IPS-18a (cell line): ENCODE data around the gene CTDSPL2.
"Not testable (repeated sequence)": the region's sequence is repeated elsewhere in the genome, so short reads cannot be mapped to it uniquely, and the experiment has no call there.

Experiments used
- H3K27ac ChIP-seq: one replicate; pipeline ENCODE4 v1.5.1; 2013; ENCODE audit warnings: low read length
- H3K27me3 ChIP-seq: one replicate; pipeline ENCODE4 v1.6.1; 2013; ENCODE audit warnings: mild to moderate bottlenecking, low read length; ENCODE audit not compliant: control insufficient read depth, insufficient read depth
- H3K36me3 ChIP-seq: one replicate; pipeline ENCODE4 v1.6.1; 2013; ENCODE audit warnings: low read depth, low read length; ENCODE audit not compliant: control insufficient read depth
- H3K4me1 ChIP-seq: one replicate; pipeline ENCODE4 v1.6.1; 2013; ENCODE audit warnings: low read depth, low read length; ENCODE audit not compliant: control insufficient read depth
- H3K4me3 ChIP-seq: one replicate; pipeline ENCODE4 v1.5.1; 2013; ENCODE audit warnings: low read length
- H3K9ac ChIP-seq: one replicate; pipeline ENCODE4 v1.6.1; 2013; ENCODE audit warnings: mild to moderate bottlenecking, low read length, moderate library complexity
- H3K9me3 ChIP-seq: one replicate; pipeline ENCODE4 v1.6.1; 2013; ENCODE audit warnings: low read depth, low read length; ENCODE audit not compliant: control insufficient read depth

CTDSPL2 gene

GRCh38 chr15:44443515-44443914 lies 16.1 kb downstream of the CTDSPL2 start:
- no peaks in the 10 kb centered on the region for H3K36me3 ChIP-seq

GRCh38 chr15:44447772-44448376 lies 20.4 kb downstream of the CTDSPL2 start:
- Histone ChIP-seq H3K27me3 (no peaks in the 10 kb centered on the region), H3K4me3 (no peak overlapping the region), H3K27ac (no peak overlapping the region), H3K4me1 (peaks cover 3% of the 10 kb centered on the region), H3K9me3 (no peaks in the 10 kb centered on the region), H3K36me3 (no peaks in the 10 kb centered on the region), H3K9ac (no peak overlapping the region)

More at GRCh38 chr15:44443515-44443914, 16.1 kb downstream of the CTDSPL2 start:
- Histone ChIP-seq H3K4me3 (no peak overlapping the region), H3K9me3 (no peaks in the 10 kb centered on the region), H3K9ac (no peak overlapping the region), H3K27ac (no peak overlapping the region), H3K27me3 (no peaks in the 10 kb centered on the region), H3K4me1 (peaks cover 14% of the 10 kb centered on the region)

- H3K4me1 ChIP-seq, result peaks cover 3% of the 10 kb centered on the region
- H3K4me3 ChIP-seq, result no peak overlapping the region
- no peaks in the 10 kb centered on the region for H3K27me3 ChIP-seq
- H3K36me3 ChIP-seq, result no peaks in the 10 kb centered on the region
- H3K27ac ChIP-seq, result no peak overlapping the region
- no peak overlapping the region for H3K9ac ChIP-seq
- H3K9me3 ChIP-seq, result no peaks in the 10 kb centered on the region
These were observed 22.7 kb downstream of the CTDSPL2 start for GRCh38 chr15:44450172-44450571.

GRCh38 chr15:44453578-44454283 lies 26.3 kb downstream of the CTDSPL2 start:
- H3K4me1 ChIP-seq, H3K9ac ChIP-seq, H3K36me3 ChIP-seq, H3K27ac ChIP-seq, H3K4me3 ChIP-seq, H3K9me3 ChIP-seq, H3K27me3 ChIP-seq: not testable (repeated sequence)

- Histone ChIP-seq H3K27ac (no peak overlapping the region), H3K9ac (no peak overlapping the region), H3K27me3 (no peaks in the 10 kb centered on the region), H3K4me3 (no peak overlapping the region), H3K9me3 (no peaks in the 10 kb centered on the region), H3K4me1 (no peaks in the 10 kb centered on the region), H3K36me3 (peaks cover 26% of the 10 kb centered on the region)
These were observed 31.0 kb downstream of the CTDSPL2 start for GRCh38 chr15:44458429-44458828.

- no peaks in the 10 kb centered on the region for H3K4me1 ChIP-seq
- H3K9me3 ChIP-seq, result no peaks in the 10 kb centered on the region
- no peak overlapping the region for H3K9ac ChIP-seq
- no peak overlapping the region for H3K27ac ChIP-seq
- no peak overlapping the region for H3K4me3 ChIP-seq
- H3K36me3 ChIP-seq, result peaks cover 13% of the 10 kb centered on the region
- H3K27me3 ChIP-seq, result no peaks in the 10 kb centered on the region
These were observed 41.4 kb downstream of the CTDSPL2 start for GRCh38 chr15:44468709-44469385.

- Histone ChIP-seq H3K27me3 (no peaks in the 10 kb centered on the region), H3K4me1 (no peaks in the 10 kb centered on the region), H3K4me3 (no peak overlapping the region), H3K9ac (no peak overlapping the region), H3K27ac (no peak overlapping the region), H3K9me3 (no peaks in the 10 kb centered on the region), H3K36me3 (no peaks in the 10 kb centered on the region)
These were observed 44.5 kb downstream of the CTDSPL2 start for GRCh38 chr15:44471885-44472455.

GRCh38 chr15:44479343-44479742 lies 51.9 kb downstream of the CTDSPL2 start:
- Histone ChIP-seq H3K27ac (no peak overlapping the region), H3K4me3 (no peak overlapping the region), H3K4me1 (no peaks in the 10 kb centered on the region), H3K9me3 (no peaks in the 10 kb centered on the region), H3K9ac (no peak overlapping the region), H3K27me3 (no peaks in the 10 kb centered on the region), H3K36me3 (peaks cover 6% of the 10 kb centered on the region)

- Histone ChIP-seq H3K9me3 (no peaks in the 10 kb centered on the region), H3K36me3 (peaks cover 25% of the 10 kb centered on the region), H3K27ac (no peak overlapping the region), H3K27me3 (no peaks in the 10 kb centered on the region), H3K4me1 (no peaks in the 10 kb centered on the region), H3K4me3 (no peak overlapping the region), H3K9ac (no peak overlapping the region)
These were observed 54.7 kb downstream of the CTDSPL2 start for GRCh38 chr15:44482090-44482489.

- H3K9me3 ChIP-seq, result no peaks in the 10 kb centered on the region
- no peaks in the 10 kb centered on the region for H3K27me3 ChIP-seq
- H3K4me1 ChIP-seq, result no peaks in the 10 kb centered on the region
- H3K27ac ChIP-seq, result no peak overlapping the region
- no peak overlapping the region for H3K9ac ChIP-seq
- H3K36me3 ChIP-seq, result peaks cover 52% of the 10 kb centered on the region
- no peak overlapping the region for H3K4me3 ChIP-seq
These were observed 58.5 kb downstream of the CTDSPL2 start for GRCh38 chr15:44485880-44486279.

GRCh38 chr15:44489464-44489863 lies 62.0 kb downstream of the CTDSPL2 start:
- H3K4me3 ChIP-seq, result no peak overlapping the region
- H3K27ac ChIP-seq, result no peak overlapping the region
- H3K9ac ChIP-seq, result no peak overlapping the region
- H3K9me3 ChIP-seq, result no peaks in the 10 kb centered on the region
- no peaks in the 10 kb centered on the region for H3K27me3 ChIP-seq
- no peaks in the 10 kb centered on the region for H3K4me1 ChIP-seq
- peaks cover 59% of the 10 kb centered on the region for H3K36me3 ChIP-seq
